Renal pelvis (tissue), 4 donors: Measurements from ENCODE around the gene ANTKMT. TPM values are rescaled to one million over a fixed set of nuclear protein-coding genes. Genes with fewer than 3 reads are reported as not detected.

ENCODE experiments used
- DNase-seq: peaks from one replicate; pipeline ENCODE4 v3.0.0-alpha.2; 2013
- polyA plus RNA-seq, 3 donors: library from polyadenylated mRNA; unstranded; fragments of 120-200 nt; gene quantifications; one replicate each; pipeline ENCODE4 v1.2.1, GENCODE V29; 2013; ENCODE audit not compliant: insufficient read length in 3 of 3

Gene ANTKMT
- polyA plus RNA-seq, 3 donors, result 18.9 to 24.3 (median 22.5) TPM

DNA sequence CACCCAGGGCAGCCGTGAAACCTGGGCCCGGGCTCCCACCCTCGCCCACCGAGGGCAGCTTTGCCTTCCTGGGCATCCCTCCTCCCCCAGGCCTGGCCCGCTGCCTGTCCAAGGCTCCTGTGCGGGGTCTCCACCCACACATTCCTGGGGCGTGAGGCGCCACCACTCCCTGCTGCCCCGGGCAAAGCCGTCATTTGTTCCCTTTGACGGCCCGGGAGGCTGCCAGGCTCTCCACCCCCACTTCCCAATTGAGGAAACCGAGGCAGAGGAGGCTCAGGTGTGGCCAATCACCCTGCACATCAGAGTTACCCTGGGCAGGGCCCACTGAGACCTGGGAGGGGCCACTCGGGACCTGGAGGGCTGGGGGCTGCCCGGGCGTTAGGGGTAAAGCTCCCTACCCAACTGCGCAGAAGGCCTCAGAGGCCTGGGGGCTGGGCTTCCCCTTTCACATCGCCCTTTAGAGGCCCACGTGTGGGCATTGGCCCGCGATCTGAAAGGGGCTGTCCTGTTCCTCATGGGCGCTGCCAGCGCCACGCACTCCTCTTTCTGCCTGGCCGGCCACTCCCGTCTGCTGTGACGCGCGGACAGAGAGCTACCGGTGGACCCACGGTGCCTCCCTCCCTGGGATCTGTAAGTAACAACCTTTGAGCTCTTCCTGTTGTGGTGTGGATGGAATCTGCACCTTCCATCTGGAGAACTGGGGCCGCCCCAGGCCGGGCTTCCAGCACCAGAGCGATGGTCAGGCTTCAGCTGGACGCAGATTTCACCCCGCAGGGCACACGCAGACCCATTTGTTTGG lies 39.8 kb downstream of the ANTKMT start, which contains the start of gene MSLN:
MSLN (plus strand) TSS at position 190 of the 799 bp plus-strand sequence. CDS start 1,947 bp downstream, outside the sequence.
- peak; percentile 54 for DNase-seq

- no peak for DNase-seq
Observed at GRCh38 chr16:761625-762513, 40.9 kb downstream of the ANTKMT start.

GRCh38 chr16:762595-763268 lies 41.8 kb downstream of the ANTKMT start:
- no peak for DNase-seq

- no peak for DNase-seq
Observed at GRCh38 chr16:763369-764183, 42.6 kb downstream of the ANTKMT start.

- DNase-seq, result no peak
Observed at GRCh38 chr16:764184-764750, 43.3 kb downstream of the ANTKMT start.

- DNase-seq, result no peak
Observed at GRCh38 chr16:764848-765487, 44.0 kb downstream of the ANTKMT start.

GRCh38 chr16:765488-765865 lies 44.5 kb downstream of the ANTKMT start:
- no peak for DNase-seq

- DNase-seq, result no peak
Observed at GRCh38 chr16:766008-766819, 45.3 kb downstream of the ANTKMT start.

- DNase-seq, result no peak
Observed at GRCh38 chr16:766820-767640, 46.1 kb downstream of the ANTKMT start.

DNA sequence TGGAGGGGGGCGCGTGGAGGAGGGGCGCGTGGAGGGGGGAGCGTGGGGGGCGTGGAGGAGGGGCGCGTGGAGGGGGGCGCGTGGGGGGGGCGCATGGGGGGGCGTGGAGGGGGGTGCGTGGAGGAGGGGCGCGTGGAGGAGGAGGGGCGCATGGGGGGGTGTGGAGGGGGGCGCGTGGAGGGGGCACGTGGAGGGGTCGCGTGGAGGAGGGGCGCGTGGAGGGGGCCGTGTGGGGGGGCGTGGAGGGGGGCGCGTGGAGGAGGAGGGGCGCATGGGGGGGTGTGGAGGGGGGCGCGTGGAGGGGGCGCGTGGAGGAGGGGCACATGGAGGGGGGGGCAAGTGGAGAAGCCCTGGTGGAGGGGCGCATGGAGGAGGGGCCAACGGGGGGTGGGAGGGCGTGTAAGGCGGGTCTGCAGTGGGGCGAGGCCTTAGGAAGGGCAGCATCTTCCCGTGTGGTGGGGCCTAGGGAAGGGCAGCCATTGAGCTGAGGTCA lies 46.8 kb downstream of the ANTKMT start:
- no peak for DNase-seq

DNA sequence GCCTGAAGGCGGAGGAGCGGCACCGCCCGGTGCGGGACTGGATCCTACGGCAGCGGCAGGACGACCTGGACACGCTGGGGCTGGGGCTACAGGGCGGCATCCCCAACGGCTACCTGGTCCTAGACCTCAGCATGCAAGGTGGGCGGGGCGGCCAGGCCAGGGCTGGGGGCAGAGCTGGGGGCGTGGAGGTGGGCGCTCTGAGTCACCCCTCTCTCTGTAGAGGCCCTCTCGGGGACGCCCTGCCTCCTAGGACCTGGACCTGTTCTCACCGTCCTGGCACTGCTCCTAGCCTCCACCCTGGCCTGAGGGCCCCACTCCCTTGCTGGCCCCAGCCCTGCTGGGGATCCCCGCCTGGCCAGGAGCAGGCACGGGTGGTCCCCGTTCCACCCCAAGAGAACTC lies 47.5 kb downstream of the ANTKMT start:
- DNase-seq, result no peak

- no peak for DNase-seq
Observed at GRCh38 chr16:769184-769784, 48.3 kb downstream of the ANTKMT start.

- no peak for DNase-seq
Observed at GRCh38 chr16:769934-770333, 49.0 kb downstream of the ANTKMT start.

- no peak for DNase-seq
Observed at GRCh38 chr16:770411-770810, 49.5 kb downstream of the ANTKMT start.
